ENCODE data around the gene NBR1. TPM values are rescaled to one million over a fixed set of nuclear protein-coding genes. Genes with fewer than 3 reads are reported as not detected.
"Not testable (repeated sequence)": the region's sequence is repeated elsewhere in the genome, so short reads cannot be mapped to it uniquely, and the experiment has no call there.

Gene NBR1
- total RNA-seq, 2 donors from 2014 or later, result 103 to 131 TPM

- intact Hi-C loops (cut with DNase I, micrococcal nuclease), result no loop called here
- no peak for DNase-seq
- no peak for ATAC-seq
These were observed 24.4 kb upstream of the NBR1 start for GRCh38 chr17:43146649-43147048.

GRCh38 chr17:43151880-43152456 lies 19.0 kb upstream of the NBR1 start:
- intact Hi-C loops (cut with DNase I, micrococcal nuclease), result no loop called here
- no peak for ATAC-seq

GRCh38 chr17:43153197-43153835 lies 17.7 kb upstream of the NBR1 start:
- intact Hi-C loops (cut with DNase I, micrococcal nuclease); DNase-seq; ATAC-seq: not testable (repeated sequence)

More at GRCh38 chr17:43151880-43152456, 19.0 kb upstream of the NBR1 start:
- no peak for DNase-seq

GRCh38 chr17:43155666-43156065 lies 15.3 kb upstream of the NBR1 start:
- DNase-seq (no peak), ATAC-seq (no peak)
- intact Hi-C loops (cut with DNase I, micrococcal nuclease), result no loop called here

GRCh38 chr17:43159232-43159631 lies 11.8 kb upstream of the NBR1 start:
- intact Hi-C loops (cut with DNase I, micrococcal nuclease); ATAC-seq; DNase-seq: not testable (repeated sequence)

GRCh38 chr17:43159957-43160356 lies 11.1 kb upstream of the NBR1 start:
- DNase-seq; intact Hi-C loops (cut with DNase I, micrococcal nuclease); ATAC-seq: not testable (repeated sequence)

GRCh38 chr17:43165971-43166370 lies 5.0 kb upstream of the NBR1 start:
- DNase-seq; ATAC-seq; intact Hi-C loops (cut with DNase I, micrococcal nuclease): not testable (repeated sequence)

GRCh38 chr17:43169561-43170139 lies 1.4 kb upstream of the NBR1 start:
- intact Hi-C loops (cut with DNase I, micrococcal nuclease), result loop anchor here in 1 of 2 donors (10.0 kb wide), 1 partner anchor 145 kb away; the partner anchor contains the start of genes RND2 and VAT1
- ATAC-seq, result peak; percentile 18
- peak in 1 of 2 donors; percentile 51 for DNase-seq

GRCh38 chr17:43170140-43170765 lies 761 bp upstream of the NBR1 start:
- ATAC-seq (peak; percentile 79), DNase-seq (peak; percentile 91 to 95)
- intact Hi-C loops (cut with DNase I, micrococcal nuclease), result loop anchor here in 1 of 2 donors (10.0 kb wide), 1 partner anchor 145 kb away; the partner anchor contains the start of genes RND2 and VAT1

- intact Hi-C loops (cut with DNase I, micrococcal nuclease), result loop anchor here in 1 of 2 donors (10.0 kb wide), 1 partner anchor 147 kb away; the partner anchor contains the start of genes RND2 and VAT1
- ATAC-seq, result peak; percentile 8
These were observed 823 bp downstream of the NBR1 start for GRCh38 chr17:43171586-43172487.

GRCh38 chr17:43175213-43176118 lies 4.5 kb downstream of the NBR1 start:
- intact Hi-C loops (cut with DNase I, micrococcal nuclease), result loop anchor here in 1 of 2 donors (10.0 kb wide), 1 partner anchor 151 kb away; the partner anchor contains the start of genes RND2 and VAT1
- no peak for DNase-seq
- no peak for ATAC-seq

More at GRCh38 chr17:43171586-43172487, 823 bp downstream of the NBR1 start:
- peak; percentile 54 to 59 for DNase-seq

- peak in 1 of 2 donors; percentile 34 for DNase-seq
- ATAC-seq, result peak; percentile 84
- intact Hi-C loops (cut with DNase I, micrococcal nuclease), result loop anchor here in 1 of 2 donors (10.0 kb wide), 1 partner anchor 151 kb away; the partner anchor contains the start of genes RND2 and VAT1
These were observed 5.1 kb downstream of the NBR1 start for GRCh38 chr17:43176119-43176570.

GRCh38 chr17:43183921-43184320 lies 12.9 kb downstream of the NBR1 start:
- DNase-seq, result no peak
- intact Hi-C loops (cut with DNase I, micrococcal nuclease), result no loop called here

GRCh38 chr17:43186656-43187055 lies 15.6 kb downstream of the NBR1 start:
- DNase-seq; ATAC-seq; intact Hi-C loops (cut with DNase I, micrococcal nuclease): not testable (repeated sequence)

More at GRCh38 chr17:43183921-43184320, 12.9 kb downstream of the NBR1 start:
- no peak for ATAC-seq

GRCh38 chr17:43193251-43193650 lies 22.2 kb downstream of the NBR1 start:
- no peak for DNase-seq
- intact Hi-C loops (cut with DNase I, micrococcal nuclease), result no loop called here
- no peak for ATAC-seq

GRCh38 chr17:43199633-43200032 lies 28.6 kb downstream of the NBR1 start:
- no peak for DNase-seq
- ATAC-seq, result no peak
- intact Hi-C loops (cut with DNase I, micrococcal nuclease), result no loop called here

GRCh38 chr17:43200127-43200526 lies 29.1 kb downstream of the NBR1 start:
- intact Hi-C loops (cut with DNase I, micrococcal nuclease), result no loop called here
- no peak for ATAC-seq
- no peak for DNase-seq
